H9 (cell line): ENCODE data around the gene MARK2. TPM values are rescaled to one million over a fixed set of nuclear protein-coding genes. Genes with fewer than 3 reads are reported as not detected.

Source experiments
- DNase-seq: peaks from one replicate; pipeline ENCODE4 v3.0.0-alpha.2; 2017
- H2AFZ ChIP-seq: one replicate; pipeline ENCODE4 v1.6.1; 2013; ENCODE audit warnings: mild to moderate bottlenecking, low read length, control low read depth, moderate library complexity
- H2AK5ac ChIP-seq: 2 replicates; pipeline ENCODE4 v1.6.1; 2013; ENCODE audit warnings: low read length, control low read depth, mixed read lengths; ENCODE audit not compliant: insufficient read length
- H2BK120ac ChIP-seq: one replicate; pipeline ENCODE4 v1.6.1; 2013; ENCODE audit warnings: low read depth, mild to moderate bottlenecking, low read length, control low read depth, inconsistent platforms; ENCODE audit not compliant: poor library complexity, severe bottlenecking
- H2BK12ac ChIP-seq: 2 replicates; pipeline ENCODE4 v1.6.1; 2013; ENCODE audit warnings: low read length, control low read depth, mixed read lengths, low read depth; ENCODE audit not compliant: insufficient read length
- H2BK15ac ChIP-seq: 2 replicates; pipeline ENCODE4 v1.6.1; 2013; ENCODE audit warnings: low read depth, low read length, control low read depth
- H2BK20ac ChIP-seq: one replicate; pipeline ENCODE4 v1.6.1; 2013; ENCODE audit warnings: low read depth, mild to moderate bottlenecking, low read length, control low read depth, inconsistent platforms; ENCODE audit not compliant: poor library complexity, severe bottlenecking
- H2BK5ac ChIP-seq: 2 replicates; pipeline ENCODE4 v1.6.1; 2013; ENCODE audit warnings: low read length, control low read depth, mixed read lengths; ENCODE audit not compliant: insufficient read length
- H3K14ac ChIP-seq: 2 replicates; pipeline ENCODE4 v1.6.1; 2013; ENCODE audit warnings: low read length, control low read depth; ENCODE audit not compliant: insufficient read depth
- H3K18ac ChIP-seq: 2 replicates; pipeline ENCODE4 v1.6.1; 2013; ENCODE audit warnings: low read depth, mild to moderate bottlenecking, mixed read lengths, low read length, control low read depth; ENCODE audit not compliant: insufficient read length
- H3K23ac ChIP-seq: 2 replicates; pipeline ENCODE4 v1.6.1; 2013; ENCODE audit warnings: low read length, control low read depth, mixed read lengths, low read depth; ENCODE audit not compliant: insufficient read length
- H3K23me2 ChIP-seq: 2 replicates; pipeline ENCODE4 v1.6.1; 2013; ENCODE audit warnings: low read depth, mild to moderate bottlenecking, mixed read lengths, low read length, control low read depth; ENCODE audit not compliant: insufficient read length, poor library complexity, severe bottlenecking
- H3K27ac ChIP-seq: 2 replicates; pipeline ENCODE4 v1.5.1; 2013; ENCODE audit warnings: low read length, control low read depth, mixed read lengths, low read depth; ENCODE audit not compliant: insufficient read length
- H3K27me3 ChIP-seq: 2 replicates; pipeline ENCODE4 v1.6.1; 2013; ENCODE audit warnings: low read length, control low read depth, inconsistent platforms; ENCODE audit not compliant: insufficient read depth
- H3K4ac ChIP-seq: 2 replicates; pipeline ENCODE4 v1.6.1; 2013; ENCODE audit warnings: low read depth, mild to moderate bottlenecking, control low read depth, inconsistent platforms, low read length, moderate library complexity
- H3K4me1 ChIP-seq: 2 replicates; pipeline ENCODE4 v1.6.1; 2013; ENCODE audit warnings: low read length, control low read depth, inconsistent platforms; ENCODE audit not compliant: insufficient read depth
- H3K4me2 ChIP-seq: 2 replicates; pipeline ENCODE4 v1.6.1; 2013; ENCODE audit warnings: low read length, control low read depth, mixed read lengths; ENCODE audit not compliant: insufficient read length, insufficient read depth
- H3K56ac ChIP-seq: 2 replicates; pipeline ENCODE4 v1.6.1; 2013; ENCODE audit warnings: low read depth, mild to moderate bottlenecking, mixed read lengths, low read length, control low read depth; ENCODE audit not compliant: insufficient read length
- H3K79me1 ChIP-seq: 2 replicates; pipeline ENCODE4 v1.6.1; 2013; ENCODE audit warnings: low read depth, mild to moderate bottlenecking, moderate library complexity, low read length, control low read depth, inconsistent platforms; ENCODE audit not compliant: insufficient read depth, poor library complexity, severe bottlenecking
- H3K79me2 ChIP-seq: 2 replicates; pipeline ENCODE4 v1.6.1; 2013; ENCODE audit warnings: low read length, control low read depth, inconsistent platforms; ENCODE audit not compliant: insufficient read depth
- H3K9ac ChIP-seq: 2 replicates; pipeline ENCODE4 v1.6.1; 2013; ENCODE audit warnings: low read length, control low read depth, mixed read lengths; ENCODE audit not compliant: insufficient read length; ENCODE audit errors: extremely low read depth
- H3K9me3 ChIP-seq: one replicate; pipeline ENCODE4 v1.6.1; 2013; ENCODE audit warnings: low read depth, low read length, inconsistent platforms; ENCODE audit not compliant: control insufficient read depth
- H3T11ph ChIP-seq: one replicate; pipeline ENCODE4 v1.6.1; 2013; ENCODE audit warnings: mild to moderate bottlenecking, low read length, control low read depth, inconsistent platforms
- H4K20me1 ChIP-seq: one replicate; pipeline ENCODE4 v1.6.1; 2013; ENCODE audit not compliant: control insufficient read depth, insufficient read length, insufficient read depth
- H4K5ac ChIP-seq: 2 replicates; pipeline ENCODE4 v1.6.1; 2013; ENCODE audit warnings: low read depth, mild to moderate bottlenecking, mixed read lengths, low read length, control low read depth; ENCODE audit not compliant: insufficient read length
- H4K8ac ChIP-seq: replicated peaks from 2 replicates; pipeline ENCODE4 v1.6.1; 2013; ENCODE audit warnings: low read length, control low read depth, mixed read lengths, low read depth; ENCODE audit not compliant: insufficient read length
- H4K91ac ChIP-seq: 2 replicates; pipeline ENCODE4 v1.6.1; 2013; ENCODE audit warnings: low read depth, mild to moderate bottlenecking, moderate library complexity, mixed read lengths, low read length, control low read depth; ENCODE audit not compliant: insufficient read length
- H3K27ac Mint-ChIP-seq, 3 experiments: 2 replicates in 2 of 3; 3 replicates in 1 of 3; pipeline ENCODE4 v1.8.0; 2020 to 2021; ENCODE audit warnings: mixed read lengths in 3 of 3, mild to moderate bottlenecking in 1 of 3, moderate library complexity in 1 of 3
- H3K27me3 Mint-ChIP-seq: 2 replicates; pipeline ENCODE4 v1.8.0; 2021; ENCODE audit warnings: low read depth, mild to moderate bottlenecking, moderate library complexity, mixed read lengths
- H3K36me3 Mint-ChIP-seq, 3 experiments: 2 replicates in 2 of 3; 3 replicates in 1 of 3; pipeline ENCODE4 v1.8.0; 2020 to 2021; ENCODE audit warnings: low read depth in 3 of 3, mixed read lengths in 3 of 3; ENCODE audit not compliant: insufficient read depth in 1 of 3
- H3K4me1 Mint-ChIP-seq, 2 experiments: 2 replicates each; pipeline ENCODE4 v1.8.0; 2020; ENCODE audit warnings: mixed read lengths in 2 of 2
- H3K4me3 Mint-ChIP-seq, 2 experiments: 2 replicates in 1 of 2; 3 replicates in 1 of 2; pipeline ENCODE4 v1.8.0; 2020 to 2021; ENCODE audit warnings: mild to moderate bottlenecking in 2 of 2, mixed read lengths in 2 of 2, moderate library complexity in 1 of 2
- H3K9me3 Mint-ChIP-seq, 2 experiments: 2 replicates in 1 of 2; 3 replicates in 1 of 2; pipeline ENCODE4 v1.8.0; 2020; ENCODE audit warnings: mild to moderate bottlenecking in 2 of 2, mixed read lengths in 2 of 2, moderate library complexity in 1 of 2
- WGBS: extraction: QIAGEN DNeasy Blood & Tissue Kit; methylation state at CpG from one replicate; pipeline ENCODE4 v1.1.7; 2013; ENCODE audit warnings: missing lambda C conversion rate, low lambda C conversion rate, mixed read lengths; ENCODE audit not compliant: insufficient read length; ENCODE audit errors: extremely low coverage; 5-methylcytosine and 5-hydroxymethylcytosine counted together
- total RNA-seq: library from RNA; stranded (reverse); gene quantifications from 2 replicates; pipeline ENCODE4 v1.2.1, GENCODE V29; 2021
- TF ChIP-seq, protein P1 (sequence below): fragments of 200-600 bp; sonication (generic); conservative IDR thresholded peaks from 3 replicates; pipeline ENCODE4 v1.8.0; 2021; ENCODE audit warnings: antibody characterized with exemption, mild to moderate bottlenecking

MARK2 gene
- total RNA-seq, 1 experiment from 2014 or later = 45.7 TPM

DNA sequence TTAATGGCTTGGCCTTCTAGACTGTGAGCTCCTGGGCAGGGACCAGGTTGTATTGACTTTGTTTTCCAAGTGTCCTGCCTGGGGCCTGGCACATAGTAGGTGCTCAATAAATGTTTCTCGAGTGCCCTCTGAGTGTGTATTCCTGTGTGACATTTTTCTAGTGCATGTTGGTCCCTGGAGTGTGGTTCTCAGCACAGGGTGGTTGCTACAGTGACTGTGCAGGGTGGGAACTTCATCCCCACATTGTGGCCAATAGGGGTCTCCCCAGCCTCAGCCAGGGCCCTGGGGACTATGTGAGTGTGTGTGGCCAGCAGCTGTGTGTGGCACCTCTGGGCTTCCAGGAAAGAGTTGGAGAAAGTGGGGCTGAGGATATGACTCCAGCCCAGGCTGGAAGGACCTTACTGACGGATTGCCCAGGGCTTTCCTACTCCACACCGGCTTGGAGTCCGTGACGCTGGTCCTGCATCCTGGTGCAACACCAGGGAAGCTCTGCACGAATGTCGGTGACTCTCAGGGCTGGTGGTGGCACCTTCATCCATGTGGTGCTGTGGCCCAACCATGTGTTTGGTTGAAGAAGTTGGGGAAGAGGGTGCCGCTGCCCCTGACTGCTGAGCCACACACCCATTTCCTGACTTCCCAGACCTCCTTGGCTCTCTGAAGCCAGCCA lies 9.0 kb upstream of the MARK2 start:
- Histone ChIP-seq H3K4ac (no peak overlapping the region), H2BK15ac (no peak overlapping the region), H3K56ac (no peak overlapping the region), H3K4me1 (peaks cover 3% of the 10 kb centered on the region; the same call in 1 of the 2 replicates), H3K9ac (no peak overlapping the region), H4K20me1 (no peaks in the 10 kb centered on the region), H4K5ac (no peak overlapping the region), H2BK20ac (no peak overlapping the region), H3K27ac (no peak overlapping the region), H3K79me2 (no peaks in the 10 kb centered on the region), H2AK5ac (no peak overlapping the region), H3K4me2 (no peak overlapping the region), H2BK120ac (no peak overlapping the region), H3K18ac (no peak overlapping the region), H2BK12ac (no peak overlapping the region), H2BK5ac (no peak overlapping the region), H3K9me3 (no peaks in the 10 kb centered on the region), H4K91ac (no peak overlapping the region), H3K27me3 (no peaks in the 10 kb centered on the region), H3K23ac (no peak overlapping the region), H3K79me1 (no peaks in the 10 kb centered on the region), H3K23me2 (no peaks in the 10 kb centered on the region), H3T11ph (no peak overlapping the region), H2AFZ (no peak overlapping the region), H3K14ac (no peak overlapping the region), H4K8ac (no peak overlapping the region)
- Mint-ChIP-seq H3K36me3 (peaks cover 3 to 29% (median 25%) of the 10 kb centered on the region in 3 experiments; a peak in 5 of 7 replicates), H3K4me3 (peak overlapping the region in 1 of 2 experiments; percentile 29; a peak in 1 of 5 replicates), H3K27me3 (no peaks in the 10 kb centered on the region; the same call in 1 of the 2 replicates), H3K4me1 (peaks cover 12 to 34% of the 10 kb centered on the region in 2 experiments), H3K9me3 (no peaks in the 10 kb centered on the region), H3K27ac (peak overlapping the region in 2 of 3 experiments; percentile 34 to 70; a peak in 2 of 7 replicates)
- TF ChIP-seq, protein P1, sequence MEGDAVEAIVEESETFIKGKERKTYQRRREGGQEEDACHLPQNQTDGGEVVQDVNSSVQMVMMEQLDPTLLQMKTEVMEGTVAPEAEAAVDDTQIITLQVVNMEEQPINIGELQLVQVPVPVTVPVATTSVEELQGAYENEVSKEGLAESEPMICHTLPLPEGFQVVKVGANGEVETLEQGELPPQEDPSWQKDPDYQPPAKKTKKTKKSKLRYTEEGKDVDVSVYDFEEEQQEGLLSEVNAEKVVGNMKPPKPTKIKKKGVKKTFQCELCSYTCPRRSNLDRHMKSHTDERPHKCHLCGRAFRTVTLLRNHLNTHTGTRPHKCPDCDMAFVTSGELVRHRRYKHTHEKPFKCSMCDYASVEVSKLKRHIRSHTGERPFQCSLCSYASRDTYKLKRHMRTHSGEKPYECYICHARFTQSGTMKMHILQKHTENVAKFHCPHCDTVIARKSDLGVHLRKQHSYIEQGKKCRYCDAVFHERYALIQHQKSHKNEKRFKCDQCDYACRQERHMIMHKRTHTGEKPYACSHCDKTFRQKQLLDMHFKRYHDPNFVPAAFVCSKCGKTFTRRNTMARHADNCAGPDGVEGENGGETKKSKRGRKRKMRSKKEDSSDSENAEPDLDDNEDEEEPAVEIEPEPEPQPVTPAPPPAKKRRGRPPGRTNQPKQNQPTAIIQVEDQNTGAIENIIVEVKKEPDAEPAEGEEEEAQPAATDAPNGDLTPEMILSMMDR = peak; percentile 63
- no CpG with 5 or more reads among the region's 8 CpGs for WGBS
- peak; percentile 69 for DNase-seq
